ENCODE results near the gene CACNA1A. TPM values are rescaled to one million over a fixed set of nuclear protein-coding genes. Genes with fewer than 3 reads are reported as not detected.
A peak's percentile ranks its signal among the peaks of the same experiment; 100 is the strongest.

The CACNA1A gene
- total RNA-seq, 6 experiments from 2014 or later: 0.11 TPM; not detected in 5

DNA sequence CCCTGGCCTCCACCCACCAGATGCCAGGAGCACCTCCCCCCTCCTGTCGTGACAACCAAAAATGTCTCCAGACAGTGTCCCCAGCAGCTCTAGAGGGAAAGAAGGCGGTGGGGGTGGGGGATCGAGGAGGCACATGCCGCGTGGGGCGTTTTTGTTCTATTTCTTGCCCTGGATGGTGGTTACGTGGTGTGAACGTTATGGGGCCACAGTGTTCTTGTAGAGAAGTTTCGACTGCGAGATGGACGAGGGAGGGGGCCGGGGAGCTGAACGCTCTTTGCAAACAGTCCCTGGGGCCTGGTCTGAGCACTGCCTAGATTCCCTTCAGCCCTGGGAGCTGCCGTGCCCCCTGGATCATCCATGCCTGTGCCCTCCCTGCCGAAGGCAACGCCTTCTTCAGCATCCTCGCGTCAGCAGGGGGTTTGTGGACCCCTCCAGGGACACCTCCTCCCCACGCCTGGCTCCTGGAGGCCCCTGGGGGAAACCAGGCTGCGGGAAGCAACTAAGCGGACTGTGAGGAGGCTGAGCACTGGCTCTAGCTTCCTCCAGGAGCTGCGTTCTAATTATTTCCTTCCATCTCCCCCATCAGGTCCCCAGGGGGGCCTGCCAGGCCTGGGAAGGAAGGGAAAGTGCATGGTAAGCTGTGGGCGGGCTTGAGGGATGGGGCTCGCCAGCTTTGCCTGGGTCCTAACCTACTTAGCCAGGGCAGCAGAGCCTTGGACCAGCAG, 224.6 kb downstream of the CACNA1A start:
- no peak for TF ChIP-seq POLR2A (IDR thresholded peaks at IDR 0.05)
- TF ChIP-seq, protein P1, sequence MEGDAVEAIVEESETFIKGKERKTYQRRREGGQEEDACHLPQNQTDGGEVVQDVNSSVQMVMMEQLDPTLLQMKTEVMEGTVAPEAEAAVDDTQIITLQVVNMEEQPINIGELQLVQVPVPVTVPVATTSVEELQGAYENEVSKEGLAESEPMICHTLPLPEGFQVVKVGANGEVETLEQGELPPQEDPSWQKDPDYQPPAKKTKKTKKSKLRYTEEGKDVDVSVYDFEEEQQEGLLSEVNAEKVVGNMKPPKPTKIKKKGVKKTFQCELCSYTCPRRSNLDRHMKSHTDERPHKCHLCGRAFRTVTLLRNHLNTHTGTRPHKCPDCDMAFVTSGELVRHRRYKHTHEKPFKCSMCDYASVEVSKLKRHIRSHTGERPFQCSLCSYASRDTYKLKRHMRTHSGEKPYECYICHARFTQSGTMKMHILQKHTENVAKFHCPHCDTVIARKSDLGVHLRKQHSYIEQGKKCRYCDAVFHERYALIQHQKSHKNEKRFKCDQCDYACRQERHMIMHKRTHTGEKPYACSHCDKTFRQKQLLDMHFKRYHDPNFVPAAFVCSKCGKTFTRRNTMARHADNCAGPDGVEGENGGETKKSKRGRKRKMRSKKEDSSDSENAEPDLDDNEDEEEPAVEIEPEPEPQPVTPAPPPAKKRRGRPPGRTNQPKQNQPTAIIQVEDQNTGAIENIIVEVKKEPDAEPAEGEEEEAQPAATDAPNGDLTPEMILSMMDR (IDR thresholded peaks at IDR 0.05): no peak
- intact Hi-C loops (cut with DNase I): loop anchor here (10.0 kb wide), 2 partner anchors 153 to 303 kb away; no protein-coding TSS in a partner anchor
- 13% methylated on average over 8 of the region's 24 CpGs for WGBS (ENCODE audit: insufficient coverage, low coverage, low lambda C conversion rate, missing lambda C conversion rate)
- Histone ChIP-seq H3K4me1 (no peaks in the 10 kb centered on the region), H3K27ac (no peak overlapping the region), H3K36me3 (no peaks in the 10 kb centered on the region), H3K4me3 (no peak overlapping the region), H3K9me3 (no peaks in the 10 kb centered on the region), H3K27me3 (no peaks in the 10 kb centered on the region)
- ATAC-seq: no peak
- DNase-seq: no peak

DNA sequence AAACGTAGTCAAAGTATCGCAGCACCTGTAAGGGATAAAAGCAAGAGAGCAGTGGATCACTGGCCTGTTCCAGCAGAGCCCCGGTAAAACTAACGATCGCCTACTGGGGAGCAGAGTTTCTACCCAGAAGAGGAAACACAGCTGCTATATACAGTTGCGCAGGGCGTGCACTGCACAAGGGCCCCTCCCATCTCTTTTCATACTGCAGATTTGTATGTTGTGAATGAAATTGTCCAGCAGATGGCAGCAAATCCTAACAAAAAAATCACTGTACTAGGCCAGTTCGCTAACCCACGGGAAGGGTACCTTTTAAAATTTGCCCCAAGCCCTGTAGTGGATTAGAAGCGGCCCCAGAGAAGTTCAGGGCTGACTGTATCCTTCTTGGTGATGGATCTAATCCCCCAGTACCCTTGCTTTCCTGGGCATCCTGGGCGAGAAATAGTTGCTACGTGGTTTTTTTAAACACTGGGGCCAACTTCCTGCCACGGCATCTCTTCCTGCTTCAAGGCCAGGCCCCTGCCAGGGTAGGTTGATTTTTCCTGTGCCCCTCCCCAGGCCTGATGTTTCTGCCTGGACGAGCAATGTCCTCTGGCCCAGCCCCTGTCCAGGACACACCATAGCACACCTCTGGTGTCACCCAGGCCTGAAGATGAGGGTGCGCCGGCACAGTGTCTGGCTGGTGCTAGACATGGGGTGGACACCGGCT, 229.0 kb downstream of the CACNA1A start:
- ATAC-seq (peak; percentile 85 to 98 (median 92)), DNase-seq (no peak)
- TF ChIP-seq, protein P1 (IDR thresholded peaks at IDR 0.05): peak; percentile 64 to 86 (median 68)
- no peak for TF ChIP-seq POLR2A (IDR thresholded peaks at IDR 0.05)
- H3K4me3 ChIP-seq: no peak overlapping the region
- intact Hi-C loops (cut with DNase I): loop anchor here (5.0 to 10.0 kb wide), 2 partner anchors 315 to 588 kb away; no protein-coding TSS in a partner anchor
- no peaks in the 10 kb centered on the region for H3K9me3 ChIP-seq
- no peaks in the 10 kb centered on the region for H3K4me1 ChIP-seq
- H3K27ac ChIP-seq: no peak overlapping the region
- WGBS (ENCODE audit: insufficient coverage, low coverage, low lambda C conversion rate, missing lambda C conversion rate): 22% methylated on average over 14 of the region's 17 CpGs
- no peaks in the 10 kb centered on the region for H3K27me3 ChIP-seq
- no peaks in the 10 kb centered on the region for H3K36me3 ChIP-seq

DNA sequence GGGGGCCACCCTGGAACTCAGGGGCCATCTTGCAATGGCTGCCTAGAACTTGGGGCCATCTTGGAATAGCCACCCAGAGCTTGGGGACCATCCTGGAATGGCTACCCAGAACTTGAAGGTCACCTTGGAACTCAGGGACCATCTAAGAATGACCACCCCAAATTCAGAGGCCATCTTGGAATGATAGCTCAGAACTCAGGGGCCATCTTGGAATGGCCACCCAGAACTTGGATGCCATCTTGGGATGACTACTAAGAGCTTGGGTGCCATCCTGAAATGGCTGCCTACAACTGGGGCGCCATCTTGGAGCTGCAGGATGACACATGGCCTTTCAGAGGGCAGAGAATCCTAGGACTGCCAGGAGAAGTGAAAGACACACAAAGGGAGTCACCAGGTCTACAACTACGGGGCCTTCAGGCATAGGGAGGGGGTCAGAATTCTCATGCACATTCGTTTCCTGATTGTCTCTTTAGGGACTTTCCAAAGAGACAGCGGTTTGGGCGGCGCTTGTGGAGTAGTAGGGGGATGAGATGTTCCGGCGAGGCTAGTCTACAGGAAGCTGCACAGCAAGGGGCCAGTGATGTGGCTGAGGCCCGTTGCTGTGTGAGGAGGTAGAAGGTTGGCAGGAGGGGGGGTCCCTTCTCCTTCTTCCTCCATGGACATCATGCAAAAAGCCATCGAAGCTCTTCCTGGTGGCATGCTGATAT, 231.1 kb downstream of the CACNA1A start:
- Histone ChIP-seq H3K9me3 (no peaks in the 10 kb centered on the region), H3K36me3 (no peaks in the 10 kb centered on the region), H3K27me3 (no peaks in the 10 kb centered on the region), H3K27ac (no peak overlapping the region), H3K4me3 (no peak overlapping the region), H3K4me1 (no peaks in the 10 kb centered on the region)
- intact Hi-C loops (cut with DNase I): loop anchor here (5.0 to 10.0 kb wide), 2 partner anchors 317 to 590 kb away; no protein-coding TSS in a partner anchor
- ATAC-seq: no peak
- TF ChIP-seq POLR2A (IDR thresholded peaks at IDR 0.05): no peak
- TF ChIP-seq, protein P1 (IDR thresholded peaks at IDR 0.05): no peak
- WGBS (ENCODE audit: insufficient coverage, low coverage, low lambda C conversion rate, missing lambda C conversion rate): 56% methylated on average over 4 of the region's 10 CpGs
- no peak for DNase-seq

DNA sequence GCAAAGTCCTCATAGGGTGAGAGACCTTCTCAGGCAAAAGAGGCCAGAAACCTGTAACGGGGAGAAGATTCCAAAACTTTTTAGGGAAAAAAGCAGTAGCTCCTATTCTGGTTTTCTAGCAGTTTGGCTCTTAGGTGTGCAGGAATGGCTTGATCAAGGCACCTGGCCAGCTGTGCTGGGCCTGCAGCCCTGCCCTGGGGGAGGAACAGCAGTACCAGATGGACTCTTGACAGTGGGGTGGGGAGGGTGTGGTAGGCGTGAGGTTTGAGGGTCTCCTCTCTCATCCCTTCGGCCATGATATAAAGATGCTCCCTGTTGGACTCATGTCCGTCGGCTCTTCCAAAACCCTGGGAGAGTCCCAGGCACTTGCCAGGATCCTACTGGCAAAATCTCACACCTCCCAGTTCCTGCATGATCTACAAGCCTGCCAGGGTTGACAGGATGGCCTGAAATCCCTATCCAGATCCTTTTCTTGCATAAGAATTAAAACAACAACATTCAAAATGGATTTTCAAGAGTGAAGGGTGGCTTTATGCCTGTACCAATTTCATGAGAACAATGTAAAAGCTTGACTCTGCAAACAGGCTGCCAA, 235.7 kb downstream of the CACNA1A start:
- WGBS (ENCODE audit: insufficient coverage, low coverage, low lambda C conversion rate, missing lambda C conversion rate): 100% methylated on average over 1 of the region's 5 CpGs
- no peaks in the 10 kb centered on the region for H3K27me3 ChIP-seq
- H3K36me3 ChIP-seq: no peaks in the 10 kb centered on the region
- H3K4me1 ChIP-seq: no peaks in the 10 kb centered on the region
- TF ChIP-seq POLR2A (IDR thresholded peaks at IDR 0.05): no peak
- TF ChIP-seq, protein P1 (IDR thresholded peaks at IDR 0.05): no peak
- no peaks in the 10 kb centered on the region for H3K9me3 ChIP-seq
- no peak overlapping the region for H3K27ac ChIP-seq
- DNase-seq: no peak
- intact Hi-C loops (cut with DNase I): loop anchor here in 1 of 2 donors (10.0 kb wide), 1 partner anchor 594 kb away; no protein-coding TSS in a partner anchor
- no peak for ATAC-seq
- no peak overlapping the region for H3K4me3 ChIP-seq
